Ascending aorta (tissue), 2 donors: Measurements from ENCODE around the gene AP1G1. TPM values are rescaled to one million over a fixed set of nuclear protein-coding genes. Genes with fewer than 3 reads are reported as not detected.
"Not testable (repeated sequence)": the region's sequence is repeated elsewhere in the genome, so short reads cannot be mapped to it uniquely, and the experiment has no call there.

Experiments used
- DNase-seq, 2 donors: peaks; one replicate each; pipeline ENCODE4 v3.0.0-alpha.2; 2019; ENCODE audit warnings: low spot score in 2 of 2
- H3K27ac ChIP-seq, 2 donors: fragments of 200-600 bp; sonication (generic); one replicate each; pipeline ENCODE4 v1.5.1; 2016 to 2017; ENCODE audit warnings: mild to moderate bottlenecking in 1 of 2
- H3K27me3 ChIP-seq: fragments of 200-600 bp; sonication (generic); one replicate; pipeline ENCODE4 v1.5.1; 2017
- H3K36me3 ChIP-seq, 2 donors: fragments of 200-600 bp; sonication (generic); one replicate each; pipeline ENCODE4 v1.5.1; 2016
- H3K4me1 ChIP-seq, 2 donors: fragments of 200-600 bp; sonication (generic); one replicate each; pipeline ENCODE4 v1.5.1; 2016 to 2017; ENCODE audit warnings: mild to moderate bottlenecking in 1 of 2
- H3K4me3 ChIP-seq, 2 donors: fragments of 200-600 bp; sonication (generic); one replicate each; pipeline ENCODE4 v1.5.1; 2016 to 2017; ENCODE audit warnings: mild to moderate bottlenecking in 1 of 2
- H3K9me3 ChIP-seq, 2 donors: fragments of 200-600 bp; sonication (generic); one replicate each; pipeline ENCODE4 v1.5.1; 2016
- CTCF ChIP-seq, 3 experiments: fragments of 200-600 bp in 2 of 3; fragments of 450-650 bp in 1 of 3; sonication (generic) in 2 of 3; IDR thresholded peaks; one replicate each; pipeline ENCODE4 v1.5.1; 2016 to 2019; ENCODE audit warnings: antibody characterized with exemption in 3 of 3, mild to moderate bottlenecking in 1 of 3, moderate library complexity in 1 of 3
- intact Hi-C: fragments of 100-400 bp; cut with DNase I; formaldehyde crosslinking; loops from one replicate; pipeline ENCODE4 v1.15.1; 2023
- total RNA-seq: library from RNA; depleted of rRNA; stranded (reverse); fragments of >200 nt; gene quantifications from one replicate; pipeline ENCODE4 v1.1.0, GENCODE V29; 2016

Gene AP1G1
- total RNA-seq, 1 donor from 2014 or later: 40.7 TPM

DNA sequence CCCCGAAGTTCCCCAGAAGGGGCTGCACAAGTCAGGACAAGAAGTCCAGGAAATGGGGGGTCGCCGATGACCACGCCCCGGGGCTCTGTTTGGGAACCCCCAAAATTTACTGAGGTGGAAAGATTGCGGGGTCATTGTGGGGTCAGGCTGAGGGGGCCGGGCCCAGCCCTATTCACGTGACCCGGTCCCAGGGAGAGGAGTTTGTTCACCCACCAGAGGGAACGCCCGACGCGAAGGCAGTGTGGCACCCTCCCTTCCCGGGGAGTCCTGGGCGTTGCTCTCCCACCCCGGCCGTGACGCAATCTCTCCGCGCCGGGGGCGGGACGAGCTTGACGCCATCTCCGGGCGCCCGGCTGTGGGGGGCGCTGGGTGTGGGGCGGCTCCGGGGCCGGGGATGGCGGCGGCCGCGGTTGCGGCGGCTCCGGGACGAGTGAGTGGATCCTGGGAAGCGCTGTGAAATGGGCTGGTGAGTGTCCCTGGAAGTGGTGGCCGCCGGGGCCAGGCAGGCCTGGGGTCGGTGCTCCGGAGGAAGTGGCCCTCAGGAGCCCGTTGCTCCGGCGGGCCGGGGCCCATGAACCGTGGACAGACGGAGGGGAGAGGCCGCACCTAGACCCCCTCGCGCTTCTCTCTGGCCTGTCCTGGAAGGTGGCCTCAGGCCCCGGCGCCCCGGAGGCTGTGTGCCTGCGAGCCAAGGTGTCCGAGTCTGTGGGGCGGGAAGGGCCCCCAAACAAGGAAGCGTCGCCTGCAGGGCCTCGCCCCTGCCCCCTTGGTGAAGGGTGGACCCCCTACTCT is 37.2 kb upstream of the AP1G1 start, which contains the start of gene ATXN1L:
ATXN1L (plus strand) TSS at position 338 of the 792 bp plus-strand sequence. CDS start 3,765 bp downstream, outside the sequence.
- TF ChIP-seq CTCF (IDR thresholded peaks at IDR 0.05): no peak
- DNase-seq: peak; percentile 65 to 96
- peak within 1 kb of the TSS; percentile 83 to 91 for H3K27ac ChIP-seq
- H3K27me3 ChIP-seq: no peaks in the 10 kb centered on the region
- H3K4me3 ChIP-seq: peak within 1 kb of the TSS; percentile 81 to 88
- intact Hi-C loops: loop anchor here (1.0 to 2.0 kb wide), 4 partner anchors 28 to 49 kb away; partner anchors contain the start of genes AP1G1 and IST1
- H3K36me3 ChIP-seq: peaks cover 21 to 26% of the 10 kb centered on the region in 2 donors
- H3K4me1 ChIP-seq: peaks cover 0 to 7% of the 10 kb centered on the region in 2 donors
- no peaks in the 10 kb centered on the region for H3K9me3 ChIP-seq

DNA sequence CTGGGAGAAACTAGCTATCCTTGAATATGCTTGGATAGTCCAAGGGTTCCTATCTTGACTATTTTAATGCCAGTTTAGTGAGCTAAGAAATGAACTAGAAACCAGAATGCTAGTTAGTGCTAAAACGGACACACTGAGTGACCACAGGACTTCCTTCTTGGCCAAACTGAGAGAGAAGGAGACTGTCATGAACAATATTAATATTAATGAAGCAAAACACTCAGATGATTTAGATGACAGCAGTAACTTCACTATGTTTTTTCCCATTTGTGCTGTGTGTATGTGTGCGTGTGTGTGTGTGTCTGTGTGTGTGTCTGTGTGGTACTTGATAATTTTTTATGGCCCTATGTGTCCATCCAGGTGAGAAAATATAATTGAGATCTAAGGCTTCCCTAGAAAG is 34.9 kb upstream of the AP1G1 start:
- no peaks in the 10 kb centered on the region for H3K9me3 ChIP-seq
- no peak overlapping the region for H3K4me3 ChIP-seq
- TF ChIP-seq CTCF (IDR thresholded peaks at IDR 0.05): no peak
- H3K4me1 ChIP-seq: peaks cover 0 to 7% of the 10 kb centered on the region in 2 donors
- H3K36me3 ChIP-seq: peaks cover under 1 to 5% of the 10 kb centered on the region in 2 donors
- no peak for DNase-seq
- intact Hi-C loops: no loop called here
- H3K27ac ChIP-seq: no peak overlapping the region
- no peaks in the 10 kb centered on the region for H3K27me3 ChIP-seq

DNA sequence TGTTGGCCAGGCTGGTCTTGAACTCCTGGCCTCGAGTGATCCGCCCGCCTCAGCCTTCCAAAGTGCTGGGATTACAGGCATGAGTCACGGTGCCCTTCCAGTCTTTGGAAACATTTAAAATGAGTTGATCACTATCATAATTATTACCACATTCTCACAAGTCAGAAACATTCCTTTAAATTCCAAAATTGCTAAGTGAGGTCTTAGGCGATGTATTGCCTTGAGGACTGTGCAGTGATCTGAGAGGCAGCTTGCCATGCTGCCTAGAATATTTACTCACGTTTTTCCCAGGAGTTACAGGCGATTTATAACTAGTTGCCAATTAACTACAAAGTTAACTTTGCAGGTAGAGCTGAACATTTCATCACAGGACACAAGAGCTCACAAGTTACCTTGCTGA is 31.4 kb upstream of the AP1G1 start:
- no peaks in the 10 kb centered on the region for H3K27me3 ChIP-seq
- H3K27ac ChIP-seq: no peak overlapping the region
- H3K4me3 ChIP-seq: no peak overlapping the region
- H3K4me1 ChIP-seq: peaks cover 0 to 1% of the 10 kb centered on the region in 2 donors
- intact Hi-C loops: no loop called here
- no peak for TF ChIP-seq CTCF (IDR thresholded peaks at IDR 0.05)
- no peaks in the 10 kb centered on the region for H3K36me3 ChIP-seq
- no peak for DNase-seq
- H3K9me3 ChIP-seq: no peaks in the 10 kb centered on the region

DNA sequence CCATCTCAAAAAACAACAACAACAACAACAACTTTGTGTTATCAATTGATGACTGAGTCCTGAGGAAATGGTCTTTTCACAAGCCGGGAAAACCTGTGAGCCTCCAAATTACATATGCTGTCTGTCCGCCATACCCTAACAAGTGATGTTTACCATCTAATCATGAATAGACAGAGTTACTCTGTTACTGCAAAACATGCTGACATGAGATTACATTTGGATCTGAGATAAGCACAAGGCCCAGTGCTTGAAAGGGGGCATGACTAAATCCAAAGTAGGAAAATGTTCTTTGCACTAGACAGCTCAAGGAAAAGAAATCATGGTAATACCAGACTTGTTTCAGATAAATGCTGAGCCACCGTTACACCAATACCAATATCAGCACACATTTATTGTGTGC is 28.5 kb upstream of the AP1G1 start:
- H3K36me3 ChIP-seq: no peaks in the 10 kb centered on the region
- no peaks in the 10 kb centered on the region for H3K9me3 ChIP-seq
- no peaks in the 10 kb centered on the region for H3K27me3 ChIP-seq
- DNase-seq: no peak
- no peak overlapping the region for H3K4me3 ChIP-seq
- H3K27ac ChIP-seq: no peak overlapping the region
- intact Hi-C loops: no loop called here
- H3K4me1 ChIP-seq: no peaks in the 10 kb centered on the region
- TF ChIP-seq CTCF (IDR thresholded peaks at IDR 0.05): no peak

GRCh38 chr16:71834291-71834690 is 25.7 kb upstream of the AP1G1 start:
- intact Hi-C loops: no loop called here
- TF ChIP-seq CTCF (IDR thresholded peaks at IDR 0.05): no peak
- no peak overlapping the region for H3K27ac ChIP-seq
- H3K36me3 ChIP-seq: no peaks in the 10 kb centered on the region
- no peaks in the 10 kb centered on the region for H3K9me3 ChIP-seq
- no peak for DNase-seq
- no peak overlapping the region for H3K4me3 ChIP-seq
- no peaks in the 10 kb centered on the region for H3K4me1 ChIP-seq
- no peaks in the 10 kb centered on the region for H3K27me3 ChIP-seq

GRCh38 chr16:71832112-71832511 is 23.5 kb upstream of the AP1G1 start:
- H3K4me1 ChIP-seq, DNase-seq, H3K4me3 ChIP-seq, H3K27ac ChIP-seq, H3K36me3 ChIP-seq, H3K27me3 ChIP-seq, intact Hi-C loops, H3K9me3 ChIP-seq: not testable (repeated sequence)

DNA sequence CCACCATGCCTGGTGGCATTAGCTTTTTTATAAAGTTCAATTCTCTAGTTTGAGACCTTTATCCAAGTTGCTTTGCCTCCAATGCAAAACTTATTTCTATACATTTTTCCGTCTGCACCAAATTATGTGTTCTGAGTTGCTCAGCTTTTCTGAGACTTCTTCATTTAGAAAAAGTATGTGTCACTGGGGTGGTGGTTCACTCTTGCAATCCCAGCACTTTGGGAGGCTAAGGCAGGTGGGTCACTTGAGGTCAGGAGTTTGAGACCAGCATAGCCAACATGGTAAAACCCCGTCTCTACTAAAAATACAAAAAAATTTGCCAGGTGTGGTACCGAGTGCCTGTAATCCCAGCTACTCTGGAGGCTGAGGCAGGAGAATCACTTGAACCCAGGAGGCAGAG is 23.1 kb upstream of the AP1G1 start:
- H3K36me3 ChIP-seq, intact Hi-C loops, H3K27ac ChIP-seq, DNase-seq, H3K27me3 ChIP-seq, H3K4me3 ChIP-seq, H3K4me1 ChIP-seq, H3K9me3 ChIP-seq: not testable (repeated sequence)
